22Rv1 (cell line): ENCODE measurements around the gene TAF11L14.
"Not testable (repeated sequence)": the region's sequence is repeated elsewhere in the genome, so short reads cannot be mapped to it uniquely, and the experiment has no call there.

ENCODE experiments used
- H3K27ac ChIP-seq: fragments of 450-650 bp; 2 replicates; pipeline ENCODE4 v1.5.1; 2017
- ZFX ChIP-seq: fragments of 450-650 bp; IDR thresholded peaks from 2 replicates; pipeline ENCODE4 v1.6.1; 2017; ENCODE audit warnings: antibody characterized with exemption, borderline replicate concordance
- TF ChIP-seq, protein P1 (sequence below): fragments of 450-650 bp; IDR thresholded peaks from 2 replicates; pipeline ENCODE4 v1.5.1; 2017; ENCODE audit warnings: mild to moderate bottlenecking

Gene TAF11L14

DNA sequence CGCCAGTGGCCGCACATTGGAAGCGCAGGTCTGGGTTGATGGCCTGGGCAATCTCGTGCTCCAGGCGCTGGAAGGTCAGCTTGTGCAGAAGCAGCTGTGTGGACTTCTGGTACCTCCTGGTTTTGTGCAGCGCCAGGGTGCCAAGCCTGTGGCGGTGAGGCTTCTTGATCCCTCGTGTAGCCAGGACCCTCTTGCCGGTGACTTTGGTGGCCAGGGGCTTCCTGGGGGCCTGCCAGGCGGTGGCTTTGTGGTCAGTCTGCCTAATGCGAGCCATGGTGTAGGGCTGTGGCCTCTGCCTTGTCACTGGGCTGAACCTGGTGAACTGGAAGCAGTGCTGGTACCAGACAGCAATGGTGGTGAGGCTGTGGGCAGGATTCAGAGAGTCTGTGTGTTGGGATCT, 8.6 kb upstream of the TAF11L14 start:
- TF ChIP-seq ZFX, result no peak
- TF ChIP-seq, protein P1, sequence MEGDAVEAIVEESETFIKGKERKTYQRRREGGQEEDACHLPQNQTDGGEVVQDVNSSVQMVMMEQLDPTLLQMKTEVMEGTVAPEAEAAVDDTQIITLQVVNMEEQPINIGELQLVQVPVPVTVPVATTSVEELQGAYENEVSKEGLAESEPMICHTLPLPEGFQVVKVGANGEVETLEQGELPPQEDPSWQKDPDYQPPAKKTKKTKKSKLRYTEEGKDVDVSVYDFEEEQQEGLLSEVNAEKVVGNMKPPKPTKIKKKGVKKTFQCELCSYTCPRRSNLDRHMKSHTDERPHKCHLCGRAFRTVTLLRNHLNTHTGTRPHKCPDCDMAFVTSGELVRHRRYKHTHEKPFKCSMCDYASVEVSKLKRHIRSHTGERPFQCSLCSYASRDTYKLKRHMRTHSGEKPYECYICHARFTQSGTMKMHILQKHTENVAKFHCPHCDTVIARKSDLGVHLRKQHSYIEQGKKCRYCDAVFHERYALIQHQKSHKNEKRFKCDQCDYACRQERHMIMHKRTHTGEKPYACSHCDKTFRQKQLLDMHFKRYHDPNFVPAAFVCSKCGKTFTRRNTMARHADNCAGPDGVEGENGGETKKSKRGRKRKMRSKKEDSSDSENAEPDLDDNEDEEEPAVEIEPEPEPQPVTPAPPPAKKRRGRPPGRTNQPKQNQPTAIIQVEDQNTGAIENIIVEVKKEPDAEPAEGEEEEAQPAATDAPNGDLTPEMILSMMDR, result no peak
- no peak overlapping the region for H3K27ac ChIP-seq

DNA sequence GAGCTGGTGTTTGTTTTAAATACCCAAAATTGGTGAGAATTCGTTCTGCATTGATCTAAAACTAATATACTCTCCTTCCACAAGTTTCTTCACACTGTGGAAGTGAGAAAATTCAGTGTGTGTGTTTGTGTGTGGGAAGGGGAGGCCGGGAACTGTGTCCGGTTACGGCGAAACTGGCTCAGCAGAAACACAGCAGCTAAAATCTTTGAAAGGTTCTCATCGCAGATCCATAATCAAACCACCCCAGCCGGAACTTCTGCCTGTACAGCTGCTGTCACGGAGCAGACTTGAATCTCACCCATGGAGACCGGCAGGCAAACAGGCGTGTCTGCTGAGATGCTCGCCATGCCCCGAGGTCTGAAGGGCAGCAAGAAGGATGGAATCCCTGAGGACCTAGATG, 2.5 kb upstream of the TAF11L14 start, which contains the start of gene TAF11L13:
TSS of gene TAF11L13 (plus strand) at position 301 of the 400 bp plus-strand sequence.
- not testable (repeated sequence) for H3K27ac ChIP-seq

DNA sequence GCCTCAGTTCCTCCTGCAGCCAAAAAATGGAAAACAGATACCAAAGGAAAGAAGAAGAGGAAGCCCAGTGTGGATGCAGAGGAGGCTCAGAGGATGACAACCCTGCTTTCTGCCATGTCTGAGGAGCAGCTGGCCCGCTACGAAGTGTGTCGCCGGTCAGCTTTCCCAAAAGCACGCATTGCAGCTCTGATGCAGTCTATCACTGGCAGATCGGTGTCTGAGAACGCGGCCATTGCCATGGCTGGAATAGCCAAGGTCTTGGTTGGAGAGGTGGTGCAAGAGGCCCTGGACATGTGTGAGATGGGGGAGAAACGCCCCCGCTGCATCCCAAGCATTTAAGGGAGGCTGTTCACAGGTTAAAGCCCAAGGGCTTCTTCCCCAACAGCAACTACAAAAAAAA, 15.0 kb downstream of the TAF11L14 start:
- not testable (repeated sequence) for H3K27ac ChIP-seq

DNA sequence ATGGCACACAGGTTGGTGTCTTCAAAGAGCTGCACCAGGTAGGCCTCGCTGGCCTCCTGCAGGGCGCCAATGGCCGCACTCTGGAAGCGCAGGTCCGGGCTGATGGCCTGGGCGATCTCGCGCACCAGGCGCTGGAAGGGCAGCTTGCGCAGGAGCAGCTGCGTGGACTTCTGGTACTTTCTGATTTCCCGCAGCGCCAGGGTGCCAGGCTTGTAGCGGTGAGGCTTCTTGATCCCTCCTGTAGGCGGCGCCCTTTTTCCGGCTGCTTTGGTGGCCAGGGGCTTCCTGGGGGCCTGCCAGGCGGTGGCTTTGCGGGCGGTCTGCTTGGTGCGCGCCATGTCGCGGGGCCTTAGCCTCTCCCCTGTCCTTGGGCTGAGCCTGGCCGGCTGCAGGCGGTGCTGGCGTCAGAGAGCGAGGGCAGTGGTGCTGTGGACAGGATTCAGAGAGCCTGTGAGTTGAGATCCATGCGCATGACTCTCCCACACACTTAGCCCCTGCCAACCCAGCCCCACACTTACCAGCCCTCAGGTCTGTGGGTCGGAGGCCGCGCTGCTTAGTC, 21.0 kb downstream of the TAF11L14 start:
- H3K27ac ChIP-seq, result not testable (repeated sequence)

DNA sequence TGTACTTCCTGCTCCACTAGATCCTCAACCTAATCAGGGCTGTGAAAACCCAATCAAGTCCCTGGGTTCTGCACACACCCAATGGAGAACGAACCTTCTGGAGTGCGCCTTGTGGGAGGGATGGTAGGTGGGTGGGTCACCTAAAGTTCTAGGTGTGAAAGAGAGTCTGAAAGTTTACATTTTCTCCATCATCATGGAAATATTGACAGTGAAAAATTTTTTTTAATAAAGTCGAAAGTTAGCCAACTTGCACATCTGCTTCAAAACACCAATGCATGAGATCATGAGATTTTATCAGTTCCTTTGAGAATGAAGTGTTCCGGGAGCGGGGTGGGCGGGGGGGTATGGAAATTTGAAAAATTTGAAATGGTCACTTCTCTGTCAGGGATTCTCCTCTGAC, 21.7 kb downstream of the TAF11L14 start:
- TF ChIP-seq, protein P1, result no peak
- H3K27ac ChIP-seq, result no peak overlapping the region

DNA sequence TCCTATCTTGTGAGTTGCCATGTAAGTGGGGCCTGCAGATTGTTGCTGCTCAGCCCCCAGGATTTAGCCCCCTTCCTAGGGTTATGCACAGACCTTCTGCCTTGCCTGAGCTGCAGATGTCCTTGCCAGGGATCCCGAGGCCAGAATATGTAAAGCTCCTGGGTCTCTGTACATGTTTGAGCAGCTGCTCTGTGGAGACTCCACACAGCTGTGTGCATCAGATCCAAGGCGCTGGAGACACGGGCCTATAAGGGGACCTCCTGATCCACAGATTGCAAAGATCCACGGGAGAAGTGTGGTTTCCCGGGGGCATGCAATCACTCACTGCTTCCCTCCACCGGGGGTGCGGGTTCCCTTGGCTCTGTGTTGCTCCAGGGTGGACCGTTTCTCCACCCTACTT, 28.9 kb downstream of the TAF11L14 start:
- H3K27ac ChIP-seq, result no peak overlapping the region
- TF ChIP-seq, protein P1, result no peak
- TF ChIP-seq ZFX, result no peak

DNA sequence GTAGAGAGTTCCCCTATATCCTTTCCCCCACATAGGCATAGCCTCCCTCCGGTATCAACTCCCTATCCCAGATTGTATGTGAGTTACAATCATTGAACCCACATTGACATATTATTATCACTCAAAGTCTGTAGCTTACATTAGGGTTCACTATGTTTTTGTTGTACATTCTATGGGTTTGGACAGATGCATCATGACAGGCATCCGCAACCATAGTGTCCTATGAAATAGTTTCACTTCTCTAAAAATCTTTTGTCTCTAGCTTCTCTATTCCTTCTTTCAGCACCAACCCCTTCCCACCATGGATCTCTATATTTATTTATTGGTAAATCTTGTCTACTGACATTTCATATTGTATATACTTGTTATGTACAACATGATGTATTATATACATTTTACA, 31.6 kb downstream of the TAF11L14 start:
- H3K27ac ChIP-seq, result no peak overlapping the region
- TF ChIP-seq ZFX, result no peak
- TF ChIP-seq, protein P1, result no peak

DNA sequence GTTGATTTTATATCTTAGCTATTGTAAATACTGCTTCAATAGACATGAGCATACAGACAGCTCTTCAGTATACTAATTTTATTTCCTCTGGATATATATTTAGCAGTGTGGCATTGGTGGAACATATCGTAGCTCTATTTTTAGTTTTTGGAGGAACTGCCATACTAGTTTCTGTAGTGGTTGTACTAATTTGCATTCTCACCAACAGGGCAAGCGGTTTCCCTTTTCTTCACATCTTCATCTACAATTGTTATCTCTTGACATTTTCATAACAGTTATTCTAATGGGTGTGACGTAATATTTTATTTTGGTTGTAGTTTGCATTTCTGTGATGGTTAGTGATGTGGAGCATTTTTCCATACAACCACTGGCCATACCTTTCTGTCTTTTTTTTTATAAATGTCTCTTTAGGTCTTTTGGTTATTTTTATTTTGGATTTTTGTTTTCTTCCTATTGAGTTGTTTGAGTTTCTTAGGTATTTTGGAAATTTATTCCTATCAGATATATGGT, 32.5 kb downstream of the TAF11L14 start:
- TF ChIP-seq, protein P1, result no peak
- no peak for TF ChIP-seq ZFX
- no peak overlapping the region for H3K27ac ChIP-seq

DNA sequence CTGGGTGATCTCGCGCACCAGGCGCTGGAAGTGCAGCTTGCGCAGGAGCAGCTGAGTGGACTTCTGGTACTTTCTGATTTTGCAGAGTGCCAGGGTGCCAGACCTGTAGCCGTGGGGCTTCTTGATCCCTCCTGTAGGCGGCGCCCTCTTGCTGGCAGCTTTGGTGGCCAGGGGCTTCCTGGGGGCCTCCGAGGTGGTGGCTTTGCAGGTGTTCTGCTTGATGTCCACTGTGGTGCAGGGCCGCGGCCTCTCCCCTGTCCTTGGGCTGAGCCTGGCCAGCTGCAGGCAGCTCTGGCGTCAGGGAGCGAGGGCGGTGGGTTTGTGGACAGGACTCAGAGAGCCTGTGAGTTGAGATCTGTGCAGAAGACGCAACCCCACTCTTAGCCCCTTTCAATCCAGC, 36.1 kb downstream of the TAF11L14 start:
- no peak for TF ChIP-seq ZFX
- TF ChIP-seq, protein P1, result peak; percentile 17; the same call in 1 of the 2 replicates
- H3K27ac ChIP-seq, result no peak overlapping the region
